ENCODE measurements around the gene SLC66A2.

SLC66A2 gene

DNA sequence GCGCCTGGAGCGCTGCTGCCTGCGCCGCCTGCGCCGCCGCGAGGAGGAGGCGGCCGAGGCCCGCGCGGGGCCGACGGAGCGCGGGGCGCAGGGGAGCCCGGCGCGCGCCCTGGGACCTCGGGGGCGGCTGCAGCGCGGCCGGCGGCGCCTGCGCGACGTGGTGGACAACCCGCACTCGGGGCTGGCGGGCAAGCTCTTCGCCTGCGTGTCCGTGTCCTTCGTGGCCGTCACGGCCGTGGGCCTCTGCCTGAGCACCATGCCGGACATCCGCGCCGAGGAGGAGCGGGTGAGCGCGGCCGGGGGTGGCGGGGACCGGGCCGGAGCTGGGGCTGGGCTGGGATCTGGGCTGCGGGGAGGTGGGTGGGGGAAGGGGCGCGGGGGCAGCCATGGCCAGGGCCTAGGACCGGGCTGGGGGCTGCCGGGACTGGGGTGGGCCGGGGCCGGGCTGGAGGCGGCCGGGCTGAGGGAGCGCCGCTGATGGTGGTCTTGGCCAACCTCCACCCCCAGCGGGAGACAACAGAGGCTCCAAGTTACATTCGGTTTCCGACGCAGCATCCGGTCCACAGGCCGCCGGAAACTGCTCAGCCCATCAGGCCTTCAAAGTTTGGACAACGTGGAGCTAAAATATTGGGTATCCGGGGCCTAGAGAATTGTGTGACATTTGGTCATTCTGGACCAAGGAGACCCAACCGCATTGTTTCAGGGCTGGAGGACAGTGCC is 87.3 kb downstream of the SLC66A2 start:
- no peak for DNase-seq

DNA sequence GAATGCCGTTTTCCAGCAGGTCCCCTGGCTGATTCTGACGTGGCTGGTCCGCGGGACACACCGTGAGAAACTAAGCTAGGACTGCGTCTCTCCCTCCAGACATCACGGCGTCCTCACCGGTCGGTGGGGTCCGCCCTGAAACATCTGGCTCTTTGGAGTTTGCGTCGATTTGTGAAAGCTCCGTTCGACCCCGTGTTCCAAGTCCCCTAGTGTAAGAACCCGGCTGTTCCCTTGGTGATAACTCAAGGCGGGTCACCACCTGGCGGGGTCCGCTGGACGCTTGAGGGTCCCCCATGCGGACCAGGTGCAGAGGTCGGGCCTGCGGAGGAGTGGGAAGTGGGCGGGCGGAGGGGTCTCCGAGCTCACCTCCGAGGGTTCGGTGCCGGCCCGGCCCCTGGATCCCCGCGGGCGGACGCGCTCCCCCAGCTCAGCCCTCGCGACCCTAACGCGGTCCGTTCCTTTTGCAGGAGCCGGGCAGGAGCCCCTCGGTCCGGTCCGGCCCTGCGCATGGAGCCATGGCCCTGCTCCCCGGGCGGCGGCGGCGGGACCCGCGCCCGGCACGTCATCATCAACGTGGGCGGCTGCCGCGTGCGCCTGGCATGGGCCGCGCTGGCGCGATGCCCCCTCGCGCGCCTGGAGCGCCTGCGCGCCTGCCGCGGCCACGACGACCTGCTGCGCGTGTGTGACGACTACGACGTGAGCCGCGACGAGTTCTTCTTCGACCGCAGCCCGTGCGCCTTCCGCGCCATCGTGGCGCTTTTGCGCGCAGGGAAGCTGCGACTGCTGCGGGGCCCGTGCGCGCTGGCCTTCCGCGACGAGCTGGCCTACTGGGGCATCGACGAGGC is 88.1 kb downstream of the SLC66A2 start:
- DNase-seq = no peak

DNA sequence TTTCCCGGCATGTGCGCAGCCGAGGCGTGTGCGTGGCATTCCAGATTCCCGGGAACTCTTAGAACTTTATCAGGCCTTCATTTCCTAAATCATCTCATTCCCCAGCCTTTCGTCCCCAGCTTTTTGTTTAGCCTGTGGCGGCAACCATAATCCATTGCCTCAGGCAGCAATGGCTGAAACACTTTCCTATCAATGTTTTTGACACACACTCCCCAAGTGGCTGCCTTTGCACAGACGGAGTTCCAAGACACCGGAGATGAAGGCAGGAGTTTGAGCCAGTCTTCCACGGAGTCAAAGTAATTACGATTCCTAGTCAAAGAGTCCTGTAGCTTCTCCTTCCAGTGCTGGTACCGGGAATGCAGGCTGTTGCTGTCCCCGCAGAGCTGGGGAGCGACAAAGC is 88.9 kb downstream of the SLC66A2 start:
- DNase-seq = no peak

DNA sequence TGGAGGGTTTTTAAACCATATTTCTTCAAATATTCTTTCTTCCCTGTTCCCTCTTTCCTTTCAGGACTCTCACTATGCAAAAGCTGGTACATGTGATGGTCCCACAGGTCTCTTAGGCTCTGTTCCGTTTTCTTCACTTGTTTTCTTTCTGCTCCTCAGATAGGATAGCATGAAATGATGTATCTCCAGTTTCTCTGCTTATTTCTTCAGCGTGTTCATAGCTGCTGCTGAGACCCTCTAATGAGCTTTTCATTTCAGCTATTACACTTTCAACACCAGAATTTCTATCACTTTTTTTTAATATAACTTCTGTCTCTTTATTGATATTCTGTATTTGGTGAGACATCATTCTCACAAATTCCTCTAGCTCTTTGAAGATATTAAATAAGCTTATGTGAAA is 89.8 kb downstream of the SLC66A2 start:
- no peak for DNase-seq

DNA sequence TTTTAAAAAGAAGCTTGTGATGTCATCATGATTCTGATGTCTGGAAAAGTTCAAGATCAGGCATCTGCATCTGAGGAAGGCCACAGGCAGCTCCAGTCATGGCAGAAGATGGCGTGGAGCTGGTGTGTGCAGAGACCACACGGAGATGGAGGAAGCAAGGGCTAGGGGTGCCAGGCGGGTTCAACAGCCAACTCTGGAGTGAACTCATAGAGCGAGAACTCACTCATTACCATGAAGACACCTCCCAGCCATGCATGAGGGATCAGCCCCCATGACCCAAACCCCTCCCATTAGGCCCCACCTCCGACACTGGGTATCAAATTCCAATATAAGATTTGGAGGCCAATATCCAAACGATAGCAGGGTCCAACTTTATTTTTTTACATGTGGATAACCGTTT is 92.1 kb downstream of the SLC66A2 start:
- no peak for DNase-seq

DNA sequence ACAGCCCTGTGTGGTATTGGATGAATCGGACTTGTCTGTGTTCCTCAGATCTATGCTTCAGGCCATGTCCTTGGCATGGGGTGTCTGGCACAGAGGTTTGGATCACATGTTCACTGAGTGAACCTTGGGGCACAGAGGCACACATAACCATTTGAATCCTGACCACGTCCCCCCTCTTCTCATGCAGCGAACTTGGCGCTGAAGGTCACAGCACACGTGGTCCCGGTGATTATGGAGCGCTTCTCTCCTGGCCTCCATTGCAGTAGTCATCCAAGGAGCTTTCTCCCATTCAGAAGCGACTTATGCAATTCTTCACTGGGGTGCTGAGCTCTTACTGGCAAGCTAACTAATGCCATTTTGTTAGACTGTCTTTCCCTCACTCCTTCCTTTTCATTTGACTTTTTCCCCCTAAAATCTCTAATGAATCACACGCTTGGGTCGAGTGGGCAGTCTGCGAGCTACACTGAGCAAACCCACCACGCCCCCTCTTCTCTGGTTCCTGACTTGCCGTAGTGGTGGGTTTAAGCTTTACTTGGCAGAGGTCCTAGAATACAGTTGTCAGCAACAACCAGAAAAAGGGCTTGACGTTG is 94.3 kb downstream of the SLC66A2 start:
- DNase-seq = no peak

DNA sequence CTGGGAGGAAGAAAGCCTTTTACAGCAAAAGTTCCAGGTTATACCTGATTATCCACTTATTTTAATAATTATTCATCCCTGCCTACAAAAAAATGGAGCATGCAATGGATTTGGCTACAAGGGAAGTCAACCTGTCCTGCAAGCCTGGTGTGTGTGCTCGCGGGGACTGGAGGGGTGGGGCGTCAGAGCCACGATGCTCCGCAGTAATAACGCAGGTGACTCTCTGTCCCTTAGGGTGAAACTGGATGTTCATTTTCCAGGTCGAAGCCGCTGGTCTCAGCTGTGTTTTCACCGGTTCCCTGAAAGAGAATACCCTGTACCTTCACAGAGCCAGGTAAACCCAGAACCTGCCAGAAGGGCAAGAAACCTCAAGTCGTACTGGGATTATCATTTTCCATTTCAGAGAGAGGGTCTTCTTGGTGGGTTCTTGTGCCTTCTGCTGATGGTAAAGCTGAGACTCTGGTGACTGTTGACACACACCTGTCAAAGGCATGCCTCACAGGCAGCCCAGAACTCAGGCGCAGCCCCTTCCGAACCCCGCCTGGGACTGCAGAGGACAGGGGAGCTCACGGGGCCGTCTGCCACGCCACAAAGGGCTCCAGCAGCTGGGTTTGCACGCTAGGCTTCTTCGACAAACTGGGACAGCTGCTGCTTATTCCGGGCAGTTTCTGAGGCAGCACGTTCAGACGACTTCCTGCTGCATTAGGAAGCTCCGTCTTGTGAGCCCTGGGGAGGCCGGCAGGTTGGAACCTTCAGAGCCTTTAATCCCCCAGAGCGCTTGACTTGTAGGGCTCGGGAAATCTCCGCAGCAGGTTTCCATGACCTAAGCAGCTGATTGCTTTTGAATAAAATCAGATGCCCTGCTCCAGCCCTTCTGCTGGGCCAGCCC is 95.1 kb downstream of the SLC66A2 start:
- DNase-seq = no peak

DNA sequence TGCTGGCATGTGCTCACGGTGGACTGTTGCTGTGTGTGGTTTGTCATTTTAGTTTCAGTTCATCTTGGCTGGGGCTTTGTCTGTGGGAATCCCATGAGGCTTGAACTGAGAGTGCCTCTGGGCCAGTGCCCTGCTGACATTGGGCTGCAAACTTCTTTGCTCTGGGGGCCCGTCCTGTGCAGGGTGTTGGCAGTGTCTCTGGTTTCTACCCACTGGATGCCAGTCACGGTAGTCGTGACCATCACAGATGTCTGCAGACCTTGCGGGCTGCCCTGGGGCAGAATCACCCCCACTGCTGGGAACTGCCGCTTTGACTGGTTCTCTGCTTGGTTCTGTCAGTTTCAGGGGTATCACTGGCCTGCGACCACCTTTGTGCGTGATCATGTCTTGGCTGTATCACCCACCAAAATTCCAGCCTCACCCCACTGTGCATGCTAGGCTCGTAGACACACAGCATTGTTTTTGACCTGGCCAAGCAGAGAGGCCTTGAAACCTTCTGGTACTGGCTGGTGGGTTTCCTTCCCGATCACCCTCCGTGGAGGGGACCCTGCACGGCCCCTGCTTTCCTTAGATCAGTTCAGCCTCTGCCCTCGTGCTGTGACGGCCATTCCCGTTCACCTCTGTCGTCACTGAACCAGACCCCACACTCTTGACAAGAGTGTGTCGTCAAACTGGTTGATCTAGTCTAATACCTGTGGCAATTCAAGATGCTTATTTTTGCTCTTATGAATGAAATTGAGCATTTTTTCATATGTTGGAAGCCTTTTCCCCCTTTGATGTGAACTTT is 96.1 kb downstream of the SLC66A2 start:
- DNase-seq = no peak

DNA sequence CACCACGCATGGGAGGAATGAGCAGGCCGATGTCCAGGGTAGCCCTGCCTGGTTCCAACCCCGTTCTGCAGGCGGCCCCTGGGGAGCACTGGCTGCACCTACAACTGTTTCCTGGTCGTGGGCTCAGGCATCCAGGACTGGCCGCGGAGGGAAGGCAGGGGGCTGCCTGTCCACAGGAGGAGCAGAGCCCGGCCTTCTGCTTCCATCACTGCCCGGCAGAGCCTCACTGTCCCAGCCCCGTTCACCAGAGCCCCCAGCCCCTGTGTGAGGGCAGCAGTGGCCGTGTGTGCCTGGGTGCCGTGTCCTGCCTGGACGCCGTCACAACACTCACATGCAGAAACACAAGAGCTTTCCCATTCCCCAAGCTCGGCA is 97.5 kb downstream of the SLC66A2 start:
- DNase-seq = no peak

DNA sequence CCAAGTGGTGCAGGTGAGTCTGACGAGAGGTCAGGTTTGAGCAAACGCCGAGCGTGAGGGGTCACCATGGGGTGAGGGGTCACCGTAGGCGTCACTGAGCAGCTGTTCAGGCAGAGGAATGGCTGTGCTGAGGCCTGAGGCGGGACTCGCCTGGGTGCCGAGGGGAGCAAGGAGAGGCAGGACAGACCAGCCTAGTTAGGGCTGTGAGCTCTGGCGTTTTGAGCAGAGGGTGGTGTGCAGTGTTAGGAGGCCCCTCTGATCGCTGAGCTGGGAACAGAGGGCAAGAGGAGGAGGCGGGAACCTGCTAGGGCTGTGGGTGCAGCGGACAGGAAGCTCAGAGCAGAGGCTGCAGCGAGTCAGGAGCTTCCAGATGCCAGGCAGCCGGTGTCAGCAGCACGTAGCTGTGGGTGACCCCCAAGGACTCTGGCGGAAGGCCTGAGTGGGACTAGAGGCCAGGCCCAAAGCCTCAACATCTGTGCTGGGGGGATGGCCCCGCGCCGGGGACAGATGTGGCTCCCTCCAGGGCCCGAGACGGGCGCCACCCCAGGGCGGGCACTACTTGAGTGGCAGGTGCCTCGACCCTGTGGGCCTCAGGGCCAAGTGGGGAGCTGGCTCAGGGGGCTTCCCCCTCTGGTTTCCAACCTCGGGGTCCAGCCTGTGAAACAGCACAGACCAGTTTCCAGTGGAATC is 98.0 kb downstream of the SLC66A2 start:
- DNase-seq = no peak

DNA sequence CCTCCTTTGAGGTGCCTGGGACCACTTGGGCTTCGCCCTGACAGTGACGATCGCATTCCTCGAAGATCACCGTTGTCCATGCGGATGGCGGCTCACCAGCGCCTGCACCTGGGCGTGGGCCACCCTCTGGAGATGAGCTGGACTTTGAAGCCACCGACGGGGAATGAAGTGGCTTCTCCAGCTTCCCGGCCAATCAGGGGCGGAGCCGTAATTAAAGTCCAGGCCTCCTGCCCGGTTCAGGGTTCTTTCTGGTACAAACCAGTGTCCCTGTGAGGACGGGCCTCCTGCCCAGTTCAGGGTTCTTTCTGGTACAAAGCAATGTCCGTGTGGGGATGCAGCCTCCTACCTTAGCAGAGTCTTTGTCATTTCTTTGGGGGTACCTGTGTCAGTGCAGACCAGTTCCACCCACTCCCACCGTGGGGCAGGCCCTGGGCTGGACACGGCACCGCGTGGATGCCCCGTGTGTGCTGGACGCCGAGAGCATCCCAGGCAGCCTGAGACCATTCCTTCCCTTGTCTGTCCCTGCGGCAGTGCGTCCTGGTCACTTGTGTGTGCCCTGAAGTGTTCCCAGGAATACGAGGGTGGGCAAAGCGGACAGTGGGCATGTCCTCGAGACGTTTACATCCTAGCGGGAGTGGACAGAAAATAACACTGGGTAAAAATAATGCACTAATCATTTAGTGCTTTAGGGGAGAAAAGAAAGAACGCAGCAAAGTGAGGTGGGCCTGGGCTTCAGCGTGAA is 98.7 kb downstream of the SLC66A2 start:
- no peak for DNase-seq

Data from activated CD4-positive, alpha-beta T cell treated with anti-CD3 and anti-CD28 coated beads, Interleukin-2, amount 50 U/mL, for 1 hour (primary cell).